Effector memory CD4-positive, alpha-beta T cell (primary cell): ENCODE data around the gene PAPOLA.

Source experiments
- DNase-seq, 3 donors: peaks; one replicate each; pipeline ENCODE4 v3.0.0-alpha.2; 2020
- H3K27ac ChIP-seq: 2 replicates; pipeline ENCODE4 v1.7.0; 2013; ENCODE audit warnings: mild to moderate bottlenecking, low read length, moderate library complexity; ENCODE audit not compliant: insufficient read depth, poor library complexity, severe bottlenecking
- H3K27me3 ChIP-seq: replicated peaks from 2 replicates; pipeline ENCODE4 v1.7.0; 2013; ENCODE audit warnings: mild to moderate bottlenecking, low read length; ENCODE audit not compliant: insufficient read depth, control insufficient read depth, poor library complexity, severe bottlenecking
- H3K36me3 ChIP-seq: 2 replicates; pipeline ENCODE4 v1.7.0; 2013; ENCODE audit warnings: mild to moderate bottlenecking, low read length, moderate library complexity; ENCODE audit not compliant: control insufficient read depth, insufficient read depth
- H3K4me1 ChIP-seq: 2 replicates; pipeline ENCODE4 v1.7.0; 2013; ENCODE audit warnings: low read length, mild to moderate bottlenecking; ENCODE audit not compliant: control insufficient read depth, insufficient read depth, poor library complexity, severe bottlenecking
- H3K4me3 ChIP-seq: 2 replicates; pipeline ENCODE4 v1.7.0; 2013; ENCODE audit warnings: low read length, low read depth, mild to moderate bottlenecking; ENCODE audit not compliant: insufficient read depth, poor library complexity, severe bottlenecking
- H3K9me3 ChIP-seq: 2 replicates; pipeline ENCODE4 v1.7.0; 2013; ENCODE audit warnings: mild to moderate bottlenecking, low read length, moderate library complexity; ENCODE audit not compliant: control insufficient read depth

The PAPOLA gene

GRCh38 chr14:96512602-96513397, 10.6 kb downstream of the PAPOLA start:
- H3K36me3 ChIP-seq: no peaks in the 10 kb centered on the region
- no peaks in the 10 kb centered on the region for H3K9me3 ChIP-seq
- H3K4me3 ChIP-seq: no peak overlapping the region
- H3K27me3 ChIP-seq: no peaks in the 10 kb centered on the region
- no peak for DNase-seq
- H3K27ac ChIP-seq: no peak overlapping the region
- H3K4me1 ChIP-seq: peaks cover 46% of the 10 kb centered on the region

- no peaks in the 10 kb centered on the region for H3K36me3 ChIP-seq
- H3K4me3 ChIP-seq: no peak overlapping the region
- no peak overlapping the region for H3K27ac ChIP-seq
- H3K9me3 ChIP-seq: no peaks in the 10 kb centered on the region
- H3K27me3 ChIP-seq: no peaks in the 10 kb centered on the region
- H3K4me1 ChIP-seq: peaks cover 38% of the 10 kb centered on the region
- DNase-seq: no peak
These were observed 12.5 kb downstream of the PAPOLA start for GRCh38 chr14:96514694-96515093.

GRCh38 chr14:96515731-96516130, 13.5 kb downstream of the PAPOLA start:
- no peaks in the 10 kb centered on the region for H3K9me3 ChIP-seq
- H3K36me3 ChIP-seq: peaks cover 3% of the 10 kb centered on the region
- H3K4me1 ChIP-seq: peaks cover 34% of the 10 kb centered on the region
- no peak for DNase-seq
- H3K4me3 ChIP-seq: no peak overlapping the region
- no peak overlapping the region for H3K27ac ChIP-seq
- H3K27me3 ChIP-seq: no peaks in the 10 kb centered on the region

- DNase-seq: no peak
- no peaks in the 10 kb centered on the region for H3K27me3 ChIP-seq
- H3K9me3 ChIP-seq: no peaks in the 10 kb centered on the region
- peaks cover 29% of the 10 kb centered on the region for H3K4me1 ChIP-seq
- no peak overlapping the region for H3K4me3 ChIP-seq
- no peak overlapping the region for H3K27ac ChIP-seq
- H3K36me3 ChIP-seq: peaks cover 7% of the 10 kb centered on the region
These were observed 14.2 kb downstream of the PAPOLA start for GRCh38 chr14:96516351-96516750.

GRCh38 chr14:96519970-96520369, 17.8 kb downstream of the PAPOLA start:
- H3K27me3 ChIP-seq: no peaks in the 10 kb centered on the region
- peaks cover 33% of the 10 kb centered on the region for H3K36me3 ChIP-seq
- no peak for DNase-seq

GRCh38 chr14:96525452-96525851, 23.3 kb downstream of the PAPOLA start:
- Histone ChIP-seq H3K27me3 (no peaks in the 10 kb centered on the region), H3K4me3 (no peak overlapping the region), H3K9me3 (no peaks in the 10 kb centered on the region), H3K4me1 (no peaks in the 10 kb centered on the region), H3K27ac (no peak overlapping the region), H3K36me3 (peaks cover 63% of the 10 kb centered on the region)
- DNase-seq: no peak

More at GRCh38 chr14:96519970-96520369, 17.8 kb downstream of the PAPOLA start:
- no peaks in the 10 kb centered on the region for H3K9me3 ChIP-seq
- no peak overlapping the region for H3K4me3 ChIP-seq
- no peak overlapping the region for H3K27ac ChIP-seq
- H3K4me1 ChIP-seq: peaks cover 9% of the 10 kb centered on the region

GRCh38 chr14:96532632-96533031, 30.4 kb downstream of the PAPOLA start:
- H3K9me3 ChIP-seq: no peaks in the 10 kb centered on the region
- no peaks in the 10 kb centered on the region for H3K4me1 ChIP-seq
- H3K27me3 ChIP-seq: no peaks in the 10 kb centered on the region
- H3K27ac ChIP-seq: no peak overlapping the region
- peaks cover 43% of the 10 kb centered on the region for H3K36me3 ChIP-seq
- no peak for DNase-seq
- no peak overlapping the region for H3K4me3 ChIP-seq

GRCh38 chr14:96536807-96537206, 34.6 kb downstream of the PAPOLA start:
- H3K9me3 ChIP-seq: no peaks in the 10 kb centered on the region
- H3K4me1 ChIP-seq: no peaks in the 10 kb centered on the region
- no peaks in the 10 kb centered on the region for H3K27me3 ChIP-seq
- H3K4me3 ChIP-seq: no peak overlapping the region
- no peak for DNase-seq
- peaks cover 29% of the 10 kb centered on the region for H3K36me3 ChIP-seq
- H3K27ac ChIP-seq: no peak overlapping the region

- no peaks in the 10 kb centered on the region for H3K4me1 ChIP-seq
- H3K4me3 ChIP-seq: no peak overlapping the region
- H3K36me3 ChIP-seq: peaks cover 16% of the 10 kb centered on the region
- no peak for DNase-seq
- H3K27me3 ChIP-seq: no peaks in the 10 kb centered on the region
- no peak overlapping the region for H3K27ac ChIP-seq
- no peaks in the 10 kb centered on the region for H3K9me3 ChIP-seq
These were observed 36.2 kb downstream of the PAPOLA start for GRCh38 chr14:96538097-96538989.

GRCh38 chr14:96538990-96539317, 36.8 kb downstream of the PAPOLA start:
- no peak for DNase-seq
- Histone ChIP-seq H3K36me3 (peaks cover 18% of the 10 kb centered on the region), H3K4me1 (no peaks in the 10 kb centered on the region), H3K27ac (no peak overlapping the region), H3K9me3 (no peaks in the 10 kb centered on the region), H3K27me3 (no peaks in the 10 kb centered on the region), H3K4me3 (no peak overlapping the region)
